Stimulated activated CD4-positive, alpha-beta T cell treated with anti-CD3 and anti-CD28 coated beads, Interleukin-12 subunit alpha, Interleukin-12 subunit beta, amount 100 ng/mL, for 24 hours (primary cell): ENCODE results near the gene LEMD3.

ENCODE experiments used
- DNase-seq, 2 experiments: peaks; one replicate each; pipeline ENCODE4 v3.0.0-alpha.2; 2020; ENCODE audit warnings: low read depth in 2 of 2

Gene LEMD3

GRCh38 chr12:65208964-65209654, 39.7 kb downstream of the LEMD3 start:
- DNase-seq = no peak

- no peak for DNase-seq
Measured at GRCh38 chr12:65209655-65210043, 40.3 kb downstream of the LEMD3 start.

- DNase-seq = no peak
Measured at GRCh38 chr12:65217086-65217485, 47.7 kb downstream of the LEMD3 start.

GRCh38 chr12:65220761-65221160, 51.4 kb downstream of the LEMD3 start:
- no peak for DNase-seq

- DNase-seq = no peak
Measured at GRCh38 chr12:65229441-65229840, 60.1 kb downstream of the LEMD3 start.

GRCh38 chr12:65232476-65233077, 63.2 kb downstream of the LEMD3 start:
- no peak for DNase-seq

GRCh38 chr12:65237153-65237552, 67.8 kb downstream of the LEMD3 start:
- no peak for DNase-seq

GRCh38 chr12:65238609-65239008, 69.2 kb downstream of the LEMD3 start:
- no peak for DNase-seq

- no peak for DNase-seq
Measured at GRCh38 chr12:65248656-65249633, 79.6 kb downstream of the LEMD3 start.

- no peak for DNase-seq
Measured at GRCh38 chr12:65252515-65252914, 83.1 kb downstream of the LEMD3 start.

- DNase-seq = no peak
Measured at GRCh38 chr12:65257986-65258385, 88.6 kb downstream of the LEMD3 start.

- no peak for DNase-seq
Measured at GRCh38 chr12:65259501-65259900, 90.1 kb downstream of the LEMD3 start.

- DNase-seq = no peak
Measured at GRCh38 chr12:65263777-65264176, 94.4 kb downstream of the LEMD3 start.

- DNase-seq = no peak
Measured at GRCh38 chr12:65266408-65266807, 97.0 kb downstream of the LEMD3 start.

GRCh38 chr12:65269603-65270002, 100.2 kb downstream of the LEMD3 start:
- DNase-seq = no peak

- DNase-seq = no peak
Measured at GRCh38 chr12:65274602-65275272, 105.4 kb downstream of the LEMD3 start.

- DNase-seq = no peak
Measured at GRCh38 chr12:65275627-65276026, 106.2 kb downstream of the LEMD3 start.

- no peak for DNase-seq
Measured at GRCh38 chr12:65276916-65277530, 107.6 kb downstream of the LEMD3 start.

GRCh38 chr12:65277994-65278575, 108.7 kb downstream of the LEMD3 start:
- DNase-seq = no peak

GRCh38 chr12:65278576-65279368, 109.4 kb downstream of the LEMD3 start, which contains the start of gene MSRB3:
MSRB3 (plus strand) TSS chr12:65278683; CDS start chr12:65308580, 29,897 bp downstream.
- peak in 1 of 2 experiments; percentile 5 for DNase-seq
